VCaP (cell line): Measurements from ENCODE around the gene BBS5.
A peak's percentile ranks its signal among the peaks of the same experiment; 100 is the strongest.
"Not testable (repeated sequence)": the region's sequence is repeated elsewhere in the genome, so short reads cannot be mapped to it uniquely, and the experiment has no call there.

Experiments used
- H3K27ac ChIP-seq: fragments of 450-650 bp; 2 replicates; pipeline ENCODE4 v1.5.1; 2017
- TF ChIP-seq, protein P1 (sequence below): fragments of 450-650 bp; conservative IDR thresholded peaks from 2 replicates; pipeline ENCODE4 v1.5.1; 2017; ENCODE audit warnings: mild to moderate bottlenecking, moderate library complexity

The BBS5 gene

DNA sequence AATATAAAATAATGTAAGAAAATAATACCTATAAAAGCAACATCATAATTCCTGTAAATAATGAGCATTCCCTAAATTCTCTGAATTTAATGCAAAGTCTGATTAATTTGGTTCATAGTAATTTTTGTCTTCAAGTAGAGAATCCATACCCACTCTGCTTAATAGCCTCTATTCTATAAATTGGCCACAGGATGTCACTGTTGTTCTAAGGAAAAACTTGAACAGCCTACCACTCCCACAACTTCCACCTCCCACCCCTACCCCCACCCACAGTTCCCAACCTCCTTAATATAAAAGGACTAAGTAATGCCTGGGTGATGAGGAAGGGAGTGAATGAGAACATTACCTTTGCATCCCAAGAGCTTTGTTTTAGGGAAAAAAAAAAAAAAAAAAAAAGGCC is 27.2 kb upstream of the BBS5 start:
- H3K27ac ChIP-seq = no peak overlapping the region
- TF ChIP-seq, protein P1, sequence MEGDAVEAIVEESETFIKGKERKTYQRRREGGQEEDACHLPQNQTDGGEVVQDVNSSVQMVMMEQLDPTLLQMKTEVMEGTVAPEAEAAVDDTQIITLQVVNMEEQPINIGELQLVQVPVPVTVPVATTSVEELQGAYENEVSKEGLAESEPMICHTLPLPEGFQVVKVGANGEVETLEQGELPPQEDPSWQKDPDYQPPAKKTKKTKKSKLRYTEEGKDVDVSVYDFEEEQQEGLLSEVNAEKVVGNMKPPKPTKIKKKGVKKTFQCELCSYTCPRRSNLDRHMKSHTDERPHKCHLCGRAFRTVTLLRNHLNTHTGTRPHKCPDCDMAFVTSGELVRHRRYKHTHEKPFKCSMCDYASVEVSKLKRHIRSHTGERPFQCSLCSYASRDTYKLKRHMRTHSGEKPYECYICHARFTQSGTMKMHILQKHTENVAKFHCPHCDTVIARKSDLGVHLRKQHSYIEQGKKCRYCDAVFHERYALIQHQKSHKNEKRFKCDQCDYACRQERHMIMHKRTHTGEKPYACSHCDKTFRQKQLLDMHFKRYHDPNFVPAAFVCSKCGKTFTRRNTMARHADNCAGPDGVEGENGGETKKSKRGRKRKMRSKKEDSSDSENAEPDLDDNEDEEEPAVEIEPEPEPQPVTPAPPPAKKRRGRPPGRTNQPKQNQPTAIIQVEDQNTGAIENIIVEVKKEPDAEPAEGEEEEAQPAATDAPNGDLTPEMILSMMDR = peak; percentile 68

DNA sequence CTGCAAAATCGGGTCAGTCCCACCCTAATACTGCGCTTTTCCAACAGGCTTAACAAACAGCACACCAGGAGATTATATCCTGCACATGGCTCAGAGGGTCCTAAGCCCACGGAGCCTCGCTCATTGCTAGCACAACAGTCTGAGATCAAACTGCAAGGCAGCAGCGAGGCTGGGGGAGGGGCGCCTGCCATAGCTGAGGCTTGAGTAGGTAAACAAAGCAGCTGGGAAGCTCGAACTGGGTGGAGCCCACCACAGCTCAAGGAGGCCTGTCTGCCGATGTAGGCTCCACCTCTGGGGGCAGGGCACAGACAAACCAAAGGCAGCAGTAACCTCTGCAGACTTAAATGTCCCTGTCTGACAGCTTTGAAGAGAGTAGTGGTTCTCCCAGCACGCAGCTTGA is 26.2 kb upstream of the BBS5 start:
- not testable (repeated sequence) for H3K27ac ChIP-seq

DNA sequence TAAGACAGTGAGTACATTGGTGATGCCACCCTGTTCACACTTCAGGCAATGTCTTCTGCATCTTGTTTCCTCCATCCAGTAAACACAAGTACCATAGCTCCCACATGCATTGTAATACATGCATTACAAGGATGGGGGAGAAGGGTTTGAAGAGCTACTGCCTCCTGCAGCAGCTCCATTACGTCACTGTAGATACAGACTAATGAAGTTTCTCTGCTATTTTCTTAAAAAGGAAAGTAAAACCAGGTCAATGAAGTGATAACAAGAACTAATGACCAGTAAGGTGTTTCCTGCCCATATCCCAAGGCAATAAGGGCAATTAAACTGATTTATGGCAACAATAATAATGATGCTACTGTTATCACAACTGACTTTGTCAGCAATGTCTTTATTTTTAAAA is 18.2 kb upstream of the BBS5 start:
- TF ChIP-seq, protein P1 = no peak

DNA sequence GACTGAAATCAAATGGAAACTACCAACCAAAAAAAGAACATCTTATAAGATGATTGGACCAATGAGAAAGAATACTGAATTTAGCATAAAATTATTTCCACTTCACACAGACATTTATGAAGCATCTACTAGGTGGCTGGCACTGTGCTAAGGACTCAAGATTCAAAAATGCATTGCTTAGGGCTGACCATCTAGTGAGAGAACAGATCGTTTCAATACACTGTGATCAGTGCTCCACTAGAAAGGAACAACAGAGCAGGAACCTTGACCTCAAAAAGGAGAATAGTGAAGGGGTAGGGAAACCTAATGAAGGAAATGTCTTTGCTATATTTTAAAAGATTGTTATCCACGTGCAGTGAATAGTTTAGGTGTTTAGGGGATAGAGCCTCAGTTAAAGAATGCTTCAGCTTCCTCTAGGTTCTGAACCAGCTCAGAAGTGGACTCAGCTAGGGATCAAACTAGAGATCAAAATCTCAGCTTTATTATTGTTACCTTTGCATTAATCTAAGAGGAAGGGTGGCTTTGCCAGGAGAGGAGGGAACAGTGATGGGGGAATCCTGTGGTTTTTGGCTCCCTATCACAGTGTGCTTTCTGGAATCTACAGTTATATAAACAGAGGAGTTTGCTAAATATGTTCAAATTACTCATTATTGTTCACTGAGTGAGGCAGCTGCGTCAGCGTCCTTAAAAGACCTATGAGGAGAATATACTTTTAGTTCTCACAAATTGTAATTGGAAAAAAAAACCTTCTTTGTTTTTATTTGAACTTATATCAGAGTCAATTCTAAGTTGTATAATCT is 16.2 kb upstream of the BBS5 start:
- H3K27ac ChIP-seq = no peak overlapping the region
- TF ChIP-seq, protein P1 = no peak

More for the DNA sequence above, 18.2 kb upstream of the BBS5 start:
- H3K27ac ChIP-seq = no peak overlapping the region

DNA sequence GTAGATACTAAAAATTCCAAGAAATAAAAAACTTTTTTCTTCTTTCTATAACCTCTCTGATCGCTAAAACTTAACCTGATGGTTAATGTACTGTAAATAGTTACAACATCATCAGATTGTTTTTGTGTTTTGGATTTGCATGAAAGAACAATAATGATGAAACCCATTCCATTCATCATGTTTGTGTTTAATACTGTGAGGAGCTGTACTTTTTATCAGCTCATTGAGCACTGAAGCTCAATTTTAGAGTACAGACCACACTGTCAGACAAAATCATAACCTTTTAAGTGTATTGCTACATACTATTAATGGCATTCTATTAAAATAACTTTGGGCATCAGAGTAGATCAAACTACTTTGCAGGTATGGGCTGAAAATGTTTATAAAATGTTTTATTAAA is 14.8 kb upstream of the BBS5 start:
- TF ChIP-seq, protein P1 = no peak
- H3K27ac ChIP-seq = no peak overlapping the region

DNA sequence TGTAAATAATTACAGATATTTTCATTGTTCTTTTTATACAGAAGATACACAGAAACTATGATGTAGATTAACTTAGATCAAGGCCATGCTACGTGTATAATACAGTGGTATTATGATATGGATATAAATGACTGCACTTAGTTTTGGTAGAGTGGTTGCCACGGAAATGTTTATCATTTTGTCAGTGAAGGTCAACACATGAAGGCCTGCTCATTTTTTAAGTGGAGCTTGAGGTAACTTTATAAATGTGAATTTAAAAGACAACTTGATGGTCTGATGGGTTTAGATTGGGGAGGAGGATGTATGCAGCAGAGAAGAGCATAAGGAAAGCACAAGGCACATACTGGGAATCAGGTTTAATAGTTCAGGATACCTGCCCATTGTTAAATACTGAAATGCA is 14.4 kb upstream of the BBS5 start:
- TF ChIP-seq, protein P1 = no peak
- H3K27ac ChIP-seq = no peak overlapping the region

DNA sequence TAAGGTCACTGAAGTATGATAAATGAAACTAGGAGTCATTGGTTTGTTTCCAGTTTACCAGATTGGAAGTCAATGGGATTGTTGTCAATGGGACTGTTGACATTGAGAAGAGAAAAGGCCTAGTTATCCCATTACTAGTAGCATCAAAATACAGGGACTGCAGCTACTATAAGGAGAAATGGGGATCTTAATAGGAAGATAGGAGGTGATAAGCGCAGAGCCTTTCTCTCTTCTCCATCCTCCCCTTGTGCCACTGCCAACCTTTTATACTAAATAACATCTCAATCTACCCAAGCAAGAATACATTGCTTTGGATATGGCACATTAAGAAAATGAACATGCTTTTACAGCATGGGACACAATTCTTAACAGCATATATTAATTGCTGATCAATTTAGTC is 10.5 kb upstream of the BBS5 start:
- no peak overlapping the region for H3K27ac ChIP-seq
- TF ChIP-seq, protein P1 = no peak

DNA sequence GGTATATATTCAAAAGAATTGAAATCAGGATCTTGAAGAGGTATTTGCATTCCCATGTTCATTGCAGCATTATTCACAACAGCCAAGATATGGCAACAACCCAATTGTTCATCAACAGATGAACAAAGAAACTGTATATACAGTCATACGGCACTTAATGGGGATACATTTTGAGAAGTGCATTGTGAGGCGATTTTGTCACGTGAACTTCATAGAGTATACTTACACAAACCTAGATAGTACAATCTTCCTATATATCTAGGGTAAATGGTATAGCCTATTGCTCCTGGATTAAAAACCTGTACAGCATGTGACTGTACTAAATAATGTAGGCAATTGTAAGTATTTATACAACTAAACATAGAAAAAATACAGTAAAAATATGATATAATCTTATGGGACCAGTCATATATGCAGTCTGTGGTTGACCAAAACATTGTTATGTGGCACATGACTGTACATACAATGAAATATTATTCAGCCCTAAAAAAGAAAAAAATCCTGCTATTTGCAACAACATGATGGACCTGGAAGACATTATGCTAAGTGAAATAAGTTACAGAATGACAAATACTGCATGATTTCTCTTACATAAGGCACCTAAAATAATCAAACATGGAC is 9.2 kb upstream of the BBS5 start:
- TF ChIP-seq, protein P1 = no peak
- H3K27ac ChIP-seq = no peak overlapping the region
